Measurements from ENCODE around the gene CAPN5.

- TF ChIP-seq POLR2AphosphoS5 (IDR thresholded peaks at IDR 0.05) (no peak), CTCF (IDR thresholded peaks at IDR 0.05) (no peak)
Measured at GRCh38 chr11:77102246-77103210, 35.8 kb downstream of the CAPN5 start, which contains the start of gene OMP.
